ENCODE data around the gene ELOB.

Gene ELOB

DNA sequence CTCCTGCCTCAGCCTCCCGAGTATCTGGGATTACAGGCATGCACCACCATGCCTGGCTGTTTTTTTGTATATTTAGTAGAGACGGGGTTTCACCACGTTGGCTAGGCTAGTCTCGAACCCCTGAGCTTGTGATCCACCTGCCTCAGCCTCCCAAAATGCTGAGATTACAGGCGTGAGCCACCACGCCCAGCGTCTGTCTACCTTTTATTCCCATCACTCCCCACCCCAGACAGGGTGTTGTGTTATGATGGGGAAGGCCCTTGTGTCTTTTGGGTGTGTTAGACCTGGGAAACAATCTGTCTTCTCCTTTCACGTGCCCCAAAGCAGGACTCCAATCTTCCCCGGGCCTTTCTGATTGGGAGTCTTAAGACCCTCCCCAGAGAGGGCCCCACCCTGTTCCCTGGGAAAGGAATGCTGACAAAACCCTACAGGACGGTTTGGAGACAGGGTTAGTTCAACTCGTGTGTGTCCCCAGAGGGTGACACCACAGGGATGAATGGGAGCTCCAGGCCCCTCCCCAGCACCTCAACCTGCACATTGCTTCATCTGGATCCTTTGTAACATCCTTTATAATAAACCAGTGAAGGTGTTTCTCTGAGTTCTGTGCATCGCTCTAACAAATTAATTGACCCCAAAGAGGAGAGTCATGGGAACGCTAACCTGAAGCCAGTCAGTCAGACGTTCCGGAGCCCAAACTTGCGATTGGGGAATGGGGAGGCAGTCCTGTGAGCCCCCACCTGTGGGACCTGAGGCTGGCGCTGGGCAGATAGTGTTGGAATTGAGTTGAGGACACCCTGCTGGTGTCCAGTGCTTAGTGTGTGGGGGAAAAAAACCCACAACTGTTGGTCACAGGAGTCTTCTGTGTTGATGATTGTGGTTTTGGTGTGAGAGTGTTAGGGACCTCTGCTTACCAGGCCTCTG, 3.2 kb upstream of the ELOB start:
- DNase-seq, result no peak

DNA sequence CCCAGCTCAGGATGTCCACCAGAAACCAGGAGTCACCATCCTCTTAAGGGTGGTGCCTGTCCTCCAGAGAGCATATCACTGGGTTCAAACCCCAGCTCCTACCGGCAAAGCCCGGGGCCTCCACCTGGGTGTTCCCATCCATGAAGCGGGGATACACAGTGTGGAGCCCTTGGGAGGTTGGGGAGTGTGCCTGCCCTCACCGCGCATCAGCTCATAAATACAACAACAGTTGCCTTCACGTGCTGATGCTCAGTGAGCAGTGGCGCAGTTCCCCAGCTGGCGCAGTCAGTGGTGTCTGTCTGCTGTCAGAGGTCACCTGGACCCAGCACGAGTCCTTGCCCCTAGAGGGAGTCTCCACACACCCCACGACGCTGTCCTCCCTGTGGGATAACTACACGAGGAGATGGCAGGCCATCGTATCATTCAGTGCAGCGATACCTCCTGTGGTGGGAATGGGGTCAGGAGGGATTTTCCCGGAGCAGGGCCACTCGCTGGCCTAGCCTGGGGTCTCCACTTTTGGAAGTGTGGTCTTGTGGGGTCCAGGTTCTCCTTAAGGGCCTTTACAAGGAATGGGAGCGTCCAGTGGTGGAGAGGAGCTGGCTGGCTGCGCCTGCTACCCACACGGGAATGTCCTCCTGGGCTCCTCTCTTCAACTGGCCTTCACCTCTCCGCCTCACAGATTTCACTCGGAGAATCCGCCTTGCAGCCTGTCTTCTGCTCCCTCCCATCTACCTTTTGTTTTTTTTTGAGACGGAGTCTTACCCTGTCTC, 2.3 kb upstream of the ELOB start:
- no peak for DNase-seq

- no peak for DNase-seq
Measured at GRCh38 chr16:2778630-2778958, 1.5 kb upstream of the ELOB start.

DNA sequence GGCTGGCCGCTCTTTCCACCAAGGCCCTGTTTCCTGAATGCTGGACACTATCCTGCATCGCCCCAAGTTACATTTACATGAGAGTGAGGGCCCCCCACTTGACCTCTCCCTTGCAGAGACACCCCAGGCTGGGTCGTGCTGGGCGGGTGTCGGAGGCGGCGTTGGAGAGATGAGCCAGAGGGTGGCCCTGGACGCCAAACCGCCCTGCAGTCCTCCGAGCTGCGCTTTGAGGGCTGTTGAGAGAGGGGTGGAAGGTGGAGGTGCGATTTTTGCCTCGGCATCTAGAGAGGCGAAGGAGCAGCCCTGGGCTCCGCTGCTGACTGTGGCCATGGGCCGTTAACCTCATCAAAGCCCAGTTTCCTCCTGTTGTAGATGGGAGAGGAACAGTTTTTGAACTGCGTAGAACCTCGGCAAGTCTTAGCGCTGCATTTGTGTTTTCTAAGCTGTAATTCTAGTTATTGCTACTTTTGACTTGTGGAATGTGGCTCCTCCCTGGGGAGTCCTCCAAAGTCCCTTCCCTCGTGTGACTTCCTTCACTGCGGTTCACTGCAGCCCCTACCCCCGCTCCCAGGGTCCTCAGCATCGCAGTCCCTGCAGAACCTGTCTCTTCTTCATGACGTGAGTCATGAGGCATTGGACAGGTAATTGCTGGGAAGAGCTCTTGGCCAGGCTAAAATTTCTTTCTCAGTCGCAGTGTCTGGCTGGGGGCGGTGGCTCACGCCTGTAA, 986 bp upstream of the ELOB start:
- no peak for DNase-seq

DNA sequence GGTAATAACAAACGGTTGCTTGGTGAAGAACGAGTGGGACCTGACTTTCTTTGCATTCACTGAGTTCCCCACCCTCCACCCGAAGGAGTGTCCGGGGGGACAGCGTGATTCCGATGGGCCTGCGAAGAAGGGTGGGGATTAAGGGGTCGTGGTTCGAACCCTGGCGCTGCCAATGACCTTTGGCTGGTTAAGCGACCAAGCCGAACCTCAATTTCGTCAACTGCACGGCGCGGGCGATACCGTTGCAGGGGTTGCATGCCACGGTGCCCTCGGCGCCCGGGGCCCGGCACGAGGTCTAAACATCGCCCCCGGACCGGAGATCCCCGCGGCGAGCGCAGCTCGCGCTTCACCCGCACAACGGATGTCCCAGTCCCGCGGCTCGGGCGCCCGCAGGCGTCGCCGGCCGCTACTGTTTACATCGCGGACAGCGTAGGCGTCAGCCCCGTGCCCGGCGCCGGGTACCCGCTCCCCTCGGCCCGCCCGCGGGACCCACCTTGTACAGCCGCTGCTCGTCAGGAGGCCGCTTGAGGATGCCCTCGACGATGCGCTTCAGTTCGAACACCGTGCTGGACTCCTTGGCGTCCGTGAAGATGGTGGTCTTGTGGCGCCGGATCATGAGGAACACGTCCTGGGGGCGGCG, 460 bp downstream of the ELOB start:
- DNase-seq, result no peak

- DNase-seq, result no peak
Measured at GRCh38 chr16:2775765-2776499, 1.1 kb downstream of the ELOB start.

- DNase-seq, result no peak
Measured at GRCh38 chr16:2775131-2775716, 1.9 kb downstream of the ELOB start.

DNA sequence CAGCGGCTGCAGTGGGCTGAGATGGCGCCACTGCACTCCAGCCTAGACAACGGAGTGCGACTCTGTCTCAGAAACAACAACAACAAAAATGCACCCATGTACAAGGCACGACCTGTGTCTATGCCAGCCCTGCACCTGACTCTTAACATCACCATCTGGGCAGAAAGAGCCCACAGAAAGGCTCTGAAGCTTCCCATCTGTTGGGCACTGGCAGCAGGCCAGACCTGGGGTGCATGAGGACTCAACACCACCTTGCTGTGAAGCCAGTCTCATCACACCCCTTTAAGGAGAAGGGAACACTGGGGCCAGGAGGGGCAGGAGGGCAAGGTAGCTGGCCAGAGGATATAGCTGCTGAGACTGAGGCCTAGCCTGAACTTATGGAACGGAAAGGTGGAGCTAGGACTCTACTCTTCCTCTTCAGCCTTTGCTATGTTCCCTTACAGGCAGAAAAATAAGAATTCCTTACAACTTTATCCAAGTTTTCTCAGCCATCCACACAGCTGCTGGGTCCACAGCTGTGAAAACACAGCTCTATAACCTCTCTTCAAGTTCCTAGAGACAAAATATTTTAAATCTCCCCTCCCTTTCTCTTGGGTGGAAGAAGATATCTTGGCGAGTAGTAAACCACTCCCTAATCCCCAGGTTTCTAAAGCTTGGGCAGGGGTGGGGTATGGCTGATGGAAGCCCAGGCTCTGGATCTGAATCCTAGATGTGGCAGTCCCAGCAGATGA, 2.8 kb downstream of the ELOB start:
- no peak for DNase-seq

DNA sequence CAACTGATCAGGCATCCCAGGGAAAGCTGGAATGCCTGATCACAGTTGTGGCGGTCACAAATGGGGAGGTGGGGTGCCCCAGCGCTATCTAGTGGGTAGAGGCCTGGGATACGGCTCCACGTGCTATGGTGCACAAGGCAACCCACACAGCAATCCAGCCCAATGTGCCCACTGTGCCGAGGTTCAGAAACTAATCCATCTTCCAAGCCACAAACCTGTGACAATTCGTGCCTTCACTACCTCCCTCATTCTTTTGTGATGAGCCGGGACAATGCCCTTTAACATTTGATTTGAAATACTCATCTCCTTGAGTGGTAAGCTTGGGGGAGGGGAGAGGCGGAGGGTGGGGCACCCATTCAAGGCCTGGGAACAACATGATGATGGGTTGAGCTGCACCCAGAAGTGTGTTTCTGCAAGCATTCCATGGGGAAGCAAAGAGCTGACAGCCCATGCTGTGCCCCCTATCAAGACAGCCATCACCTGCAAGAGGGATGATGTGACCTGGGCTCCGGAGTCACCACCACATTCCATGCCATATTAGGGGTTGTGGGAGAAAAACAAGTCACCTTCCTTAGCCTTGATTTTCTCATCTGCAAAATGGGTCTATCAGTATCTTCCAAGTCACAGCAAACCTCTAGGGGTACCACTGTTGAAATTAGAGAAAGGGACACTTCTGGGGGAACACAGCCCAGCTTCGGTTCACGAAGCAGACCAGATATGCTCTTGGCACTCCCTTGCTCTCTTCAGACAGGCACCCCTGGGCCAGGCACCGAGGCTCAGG, 3.7 kb downstream of the ELOB start:
- no peak for DNase-seq

DNA sequence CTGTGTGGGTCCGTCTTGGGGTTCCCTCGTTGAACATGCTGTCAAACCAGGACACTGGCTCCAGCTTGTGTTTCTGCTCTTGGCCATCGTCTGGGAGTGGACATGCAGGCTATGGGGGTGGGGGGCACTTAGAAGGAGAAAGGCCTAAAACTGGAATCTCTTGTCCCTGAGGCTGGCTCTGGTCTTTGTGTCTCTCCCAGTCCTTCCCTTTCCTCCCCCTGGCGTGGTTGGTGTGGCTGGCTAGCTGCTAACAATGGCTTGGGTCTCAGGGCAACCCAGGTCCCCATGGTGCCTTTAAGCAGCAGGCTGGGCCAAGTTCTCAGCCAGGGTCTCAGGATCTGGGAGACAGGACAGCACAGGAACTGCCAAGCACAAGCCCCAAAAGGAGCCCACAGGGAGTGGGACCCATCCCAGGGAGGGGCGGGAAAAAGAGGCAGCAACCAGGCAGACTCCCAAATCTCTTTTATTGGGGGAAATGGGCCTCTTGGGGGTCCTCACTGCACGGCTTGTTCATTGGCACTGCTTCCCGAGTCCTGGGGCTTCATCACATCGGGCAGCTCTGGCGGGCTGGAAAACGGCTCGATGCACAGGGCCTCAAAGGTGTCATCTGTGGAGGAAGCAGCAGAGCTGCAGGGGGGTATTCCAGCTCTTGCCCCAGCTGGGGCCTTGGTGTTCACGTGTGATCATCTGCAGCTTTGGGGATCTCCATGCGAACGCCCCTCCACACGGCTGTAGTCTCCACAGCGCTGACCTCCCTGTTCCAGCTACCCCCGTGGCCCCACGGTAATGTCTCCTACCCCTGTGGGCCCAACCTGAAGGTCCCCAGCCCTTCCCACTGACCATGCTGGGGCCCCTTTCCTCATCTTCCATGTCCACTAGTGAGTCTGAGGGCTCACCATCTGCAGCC, 5.3 kb downstream of the ELOB start:
- DNase-seq, result no peak

DNA sequence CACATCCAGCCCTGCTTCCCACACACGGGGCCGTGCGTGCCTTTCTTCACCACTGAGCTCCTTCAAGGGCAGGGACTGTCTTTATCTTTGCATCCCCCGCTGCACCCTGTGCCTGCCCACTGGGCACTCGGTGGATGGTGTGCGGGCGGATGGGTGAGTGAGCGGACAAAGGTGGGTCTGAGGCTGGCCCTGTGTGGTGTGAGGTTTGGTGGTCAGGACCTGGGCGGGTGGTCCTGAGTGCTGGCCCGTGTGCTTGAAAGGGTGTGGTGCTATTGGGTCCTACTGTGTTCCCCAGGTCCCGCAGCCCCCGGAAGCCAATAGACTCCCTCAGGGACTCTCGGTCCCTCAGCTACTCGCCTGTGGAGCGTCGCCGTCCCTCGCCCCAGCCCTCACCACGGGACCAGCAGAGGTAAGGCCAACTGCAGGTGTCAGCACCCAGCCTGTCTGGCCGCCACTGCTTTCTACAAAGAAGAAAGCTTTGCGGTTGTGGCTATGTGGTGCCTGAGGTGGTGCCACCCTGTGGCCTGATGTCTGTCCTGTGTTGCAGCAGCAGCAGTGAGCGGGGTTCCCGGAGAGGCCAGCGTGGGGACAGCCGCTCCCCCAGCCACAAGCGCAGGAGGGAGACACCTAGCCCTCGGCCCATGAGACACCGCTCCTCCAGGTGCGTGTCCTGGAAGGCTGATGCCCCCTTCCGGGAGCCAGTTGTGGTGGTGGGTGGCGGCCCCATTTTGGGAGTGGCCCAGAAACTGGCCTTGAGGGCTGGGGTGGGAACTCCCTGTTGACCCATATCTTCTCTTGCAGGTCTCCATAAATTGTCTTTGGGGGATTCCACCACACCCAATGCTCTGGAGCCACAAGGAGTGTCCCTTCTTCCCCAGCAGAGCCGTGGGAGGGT, 6.8 kb downstream of the ELOB start:
- no peak for DNase-seq

DNA sequence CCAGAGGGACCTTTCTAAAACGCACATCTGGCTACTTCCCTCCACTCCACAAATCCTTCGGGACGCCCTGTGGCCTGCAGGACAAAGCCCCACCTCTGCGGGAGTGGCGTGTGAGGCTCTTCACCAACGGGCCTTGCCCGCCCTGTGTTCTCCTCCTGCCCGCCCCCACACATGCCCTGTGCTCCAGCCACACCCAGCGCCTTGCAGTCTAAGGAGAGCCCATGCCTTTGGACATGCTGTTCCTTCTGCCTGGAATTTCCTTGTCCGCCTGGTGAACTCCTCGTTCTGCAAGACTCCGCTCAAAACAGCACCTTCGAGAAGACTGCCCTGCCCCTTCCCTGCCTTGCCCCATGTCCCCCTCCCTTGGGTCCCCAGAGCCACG, 7.4 kb downstream of the ELOB start:
- no peak for DNase-seq

DNA sequence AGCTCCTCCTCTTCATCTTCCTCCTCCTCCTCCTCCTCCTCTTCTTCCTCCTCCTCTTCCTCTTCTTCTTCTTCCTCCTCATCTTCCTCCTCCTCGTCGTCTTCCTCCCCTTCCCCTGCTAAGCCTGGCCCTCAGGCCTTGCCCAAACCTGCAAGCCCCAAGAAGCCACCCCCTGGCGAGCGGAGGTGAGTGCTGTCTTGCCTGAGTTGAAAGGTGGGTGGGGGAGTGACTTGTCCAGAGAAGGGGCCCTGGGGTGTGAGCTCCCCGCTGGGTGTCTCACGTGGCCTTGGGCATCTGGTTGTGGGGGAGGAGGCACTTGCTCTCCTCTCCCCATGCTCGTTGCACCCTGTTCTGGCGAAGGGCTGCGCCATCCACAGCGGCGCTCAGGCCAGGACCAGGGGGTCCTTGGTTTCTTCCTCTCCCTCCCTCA, 8.0 kb downstream of the ELOB start:
- no peak for DNase-seq

DNA sequence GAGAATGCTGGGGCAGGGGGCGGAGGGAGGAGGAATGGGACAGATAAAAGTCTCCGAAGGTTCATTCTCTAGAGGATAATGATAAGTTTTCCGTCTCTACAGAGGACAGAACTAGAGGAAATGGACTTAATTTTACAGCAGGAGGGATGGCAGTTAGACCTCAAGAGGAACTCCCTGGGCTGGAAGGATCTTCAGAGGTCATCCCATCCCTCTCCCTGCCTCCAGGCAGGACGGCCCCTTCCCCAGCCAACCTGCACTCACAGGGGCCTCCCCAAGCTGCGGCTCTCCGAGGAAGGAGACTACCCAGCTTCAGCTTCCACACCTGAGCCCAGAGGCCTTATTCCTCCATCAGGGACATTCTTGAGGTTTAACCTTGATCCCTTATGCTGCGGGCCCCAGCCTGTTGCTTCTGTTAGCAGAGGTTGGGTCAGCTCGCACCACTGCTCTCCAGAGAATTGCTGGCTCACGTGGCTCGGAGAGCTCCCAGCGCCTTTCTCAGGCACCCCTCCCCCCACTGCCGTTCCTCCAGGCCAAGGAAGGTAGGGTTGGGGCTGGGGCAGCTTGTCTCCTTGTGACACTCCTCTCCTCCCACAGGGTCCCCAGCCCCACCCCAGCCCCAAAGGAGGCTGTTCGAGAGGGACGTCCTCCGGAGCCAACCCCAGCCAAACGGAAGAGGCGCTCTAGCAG, 8.5 kb downstream of the ELOB start:
- no peak for DNase-seq

GRCh38 chr16:2767891-2768290, 9.2 kb downstream of the ELOB start:
- no peak for DNase-seq

GRCh38 chr16:2767140-2767731, 9.8 kb downstream of the ELOB start:
- DNase-seq, result no peak

GRCh38 chr16:2766430-2767139, 10.5 kb downstream of the ELOB start:
- no peak for DNase-seq

Measured in NCI-H1105 treated with DMSO at 0.1 percent for 48 hours (cell line).